NAMALWA (cell line): ENCODE measurements around the gene MANEAL.

Experiments used
- DNase-seq: peaks from one replicate; pipeline ENCODE4 v3.0.0-alpha.2; 2015; ENCODE audit warnings: low spot score

The MANEAL gene

GRCh38 chr1:37792943-37793686 lies 532 bp upstream of the MANEAL start:
- DNase-seq, result no peak

DNA sequence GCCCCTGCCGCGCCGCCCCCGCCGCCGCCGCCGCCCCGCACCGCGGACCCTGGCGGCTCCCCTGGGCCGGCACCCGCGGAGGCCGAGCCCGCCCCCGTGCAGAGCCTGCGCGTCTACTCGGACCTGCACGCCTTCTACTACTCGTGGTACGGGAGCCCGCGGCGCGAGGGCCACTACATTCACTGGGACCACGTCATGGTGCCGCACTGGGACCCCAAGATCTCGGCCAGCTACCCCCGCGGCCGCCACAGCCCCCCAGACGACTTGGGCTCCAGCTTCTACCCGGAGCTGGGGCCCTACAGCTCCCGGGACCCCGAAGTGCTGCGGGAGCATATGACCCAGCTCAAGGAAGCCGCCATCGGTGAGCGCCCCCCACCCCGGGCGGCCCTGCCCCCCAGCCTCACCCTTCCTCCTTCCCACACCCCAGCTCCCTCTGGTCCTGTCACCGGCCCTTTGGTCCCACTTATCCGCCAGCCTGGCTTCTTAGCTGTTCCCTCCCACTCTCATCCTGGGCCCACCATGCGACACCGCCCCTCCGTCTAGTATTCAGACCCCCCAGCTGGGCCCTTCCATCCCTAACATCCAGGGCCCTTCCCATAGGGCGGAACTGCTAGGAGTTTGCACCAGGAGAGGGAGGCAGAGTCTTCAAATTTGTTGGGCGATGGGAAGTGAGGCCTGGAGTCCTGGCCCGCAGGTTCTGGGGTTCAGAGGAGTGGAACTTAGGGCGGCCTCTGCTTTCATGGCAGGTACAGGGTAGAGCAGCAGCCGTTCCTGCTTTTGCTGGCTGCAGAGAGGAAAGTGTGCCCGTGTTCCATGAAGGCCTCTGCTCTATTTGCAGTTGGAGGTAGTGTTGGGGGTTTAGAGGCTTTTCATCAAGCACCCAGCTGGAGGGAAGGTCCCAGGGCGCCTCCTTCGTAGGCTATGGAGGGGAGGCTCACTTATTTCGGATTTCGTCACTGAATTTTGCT lies 1.0 kb downstream of the MANEAL start:
- DNase-seq, result no peak

GRCh38 chr1:37795340-37796125 lies 1.9 kb downstream of the MANEAL start:
- no peak for DNase-seq

DNA sequence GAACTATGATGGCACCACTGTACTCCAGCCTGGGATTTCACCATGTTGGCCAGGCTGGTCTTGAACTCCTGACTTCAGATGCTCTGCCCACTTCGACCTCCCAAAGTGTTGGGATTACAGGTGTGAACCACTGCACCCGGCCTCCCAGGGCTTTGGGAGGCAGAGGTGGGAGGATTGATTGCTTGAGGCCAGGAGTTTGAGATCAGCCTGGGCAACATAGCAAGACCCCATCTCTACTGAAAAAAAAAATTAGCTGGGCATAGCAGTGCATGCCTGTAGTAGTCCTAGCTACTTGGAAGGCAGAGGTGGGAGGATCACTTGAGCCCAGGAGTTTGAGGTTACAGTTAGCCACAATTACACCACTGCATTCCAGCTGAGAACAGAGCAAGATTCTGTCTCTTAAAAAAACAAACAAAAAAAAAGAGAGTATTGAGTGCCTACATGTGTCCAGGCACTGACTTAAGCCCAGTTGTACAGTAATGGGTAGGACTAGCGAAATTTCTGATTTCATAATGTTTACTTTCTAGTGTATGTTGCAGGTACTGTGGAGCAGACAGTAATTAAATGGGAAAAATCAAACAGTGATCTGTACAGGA lies 4.2 kb downstream of the MANEAL start:
- DNase-seq, result no peak

- DNase-seq, result no peak
Measured at GRCh38 chr1:37802439-37802838, 8.8 kb downstream of the MANEAL start.

DNA sequence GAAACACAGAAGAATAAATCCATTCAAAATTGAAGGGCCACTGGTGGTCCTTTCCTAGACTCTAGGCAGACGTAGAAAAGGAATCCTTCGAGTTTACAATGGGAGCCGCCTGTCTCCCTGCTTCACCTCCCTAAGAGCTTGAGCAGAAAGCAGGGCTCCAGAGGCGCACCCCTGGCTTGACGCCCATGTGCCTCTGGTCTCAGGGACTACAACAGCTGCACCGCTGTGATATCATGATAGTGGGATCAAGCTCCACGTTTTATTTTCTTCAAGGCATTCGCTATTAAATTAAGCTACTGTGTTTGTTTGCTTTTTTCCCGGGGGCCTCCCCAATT lies 13.5 kb downstream of the MANEAL start:
- DNase-seq, result no peak

- DNase-seq, result peak; percentile 94
Measured at GRCh38 chr1:37807555-37808368, 14.1 kb downstream of the MANEAL start, which contains the start of the genes C1orf122 and YRDC. TSS of gene C1orf122 (plus strand) at chr1:37807790. CDS start at chr1:37808405, 615 bp downstream. TSS of gene YRDC (minus strand) at chr1:37808208. CDS start at chr1:37808180, 28 bp downstream.

DNA sequence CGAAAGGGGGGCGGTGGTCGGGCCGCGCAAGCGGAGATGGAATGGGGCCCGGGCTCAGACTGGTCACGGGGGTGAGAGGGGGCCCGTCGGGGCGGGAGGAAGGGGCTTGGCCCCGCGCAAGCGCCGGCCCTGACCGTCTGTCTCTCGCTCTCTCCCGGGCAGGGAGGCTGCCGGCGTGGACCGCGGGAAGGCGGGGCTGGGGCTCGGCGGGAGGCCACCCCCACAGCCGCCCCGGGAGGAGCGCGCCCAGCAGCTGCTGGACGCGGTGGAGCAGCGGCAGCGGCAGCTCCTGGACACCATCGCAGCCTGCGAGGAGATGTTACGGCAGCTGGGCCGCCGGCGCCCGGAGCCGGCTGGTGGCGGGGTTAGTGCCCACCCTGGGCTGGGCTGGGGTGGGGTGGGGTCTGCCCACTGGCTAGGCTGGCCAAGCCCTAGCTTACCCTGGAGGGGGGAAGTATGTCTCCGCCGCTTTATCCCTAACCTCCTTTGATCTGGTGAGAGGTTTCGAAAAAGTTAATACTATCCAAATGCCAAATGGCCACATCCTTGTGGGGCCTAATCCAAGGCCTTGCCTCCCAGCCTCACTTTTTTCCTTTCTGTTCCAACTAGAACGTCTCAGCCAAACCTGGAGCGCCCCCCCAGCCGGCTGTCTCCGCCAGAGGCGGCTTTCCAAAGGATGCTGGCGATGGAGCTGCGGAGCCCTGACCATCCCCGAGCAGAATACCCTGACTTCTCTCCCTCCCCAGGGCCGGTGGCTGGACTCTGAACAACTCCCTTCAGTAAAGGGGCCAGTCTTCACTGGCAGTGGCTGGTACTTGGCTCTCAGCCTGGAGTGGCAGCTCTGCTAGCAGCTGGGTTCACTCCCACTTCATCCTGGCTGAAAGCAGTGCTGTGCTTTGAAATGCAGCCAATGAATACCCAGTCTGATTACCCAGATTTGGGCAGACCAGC lies 15.0 kb downstream of the MANEAL start:
- DNase-seq, result peak; percentile 51

DNA sequence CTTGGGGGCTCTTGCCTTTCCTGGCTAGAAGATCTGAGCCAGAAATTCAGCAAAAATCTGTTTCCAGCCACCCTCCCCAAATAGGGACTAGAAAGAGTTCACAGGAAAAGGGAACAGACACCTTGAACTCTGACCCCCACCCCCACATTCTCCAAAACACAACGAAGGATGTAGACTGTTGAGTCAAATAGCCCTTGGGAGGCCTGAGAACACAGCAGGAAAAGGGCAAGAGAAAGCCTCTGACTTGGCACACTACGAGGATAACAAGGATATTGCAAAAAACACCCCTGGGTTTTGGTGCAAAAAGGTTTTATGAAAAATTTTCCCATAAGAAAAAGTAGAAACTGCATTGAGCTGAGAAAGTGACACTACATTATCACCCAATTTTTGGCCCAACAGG lies 16.3 kb downstream of the MANEAL start:
- no peak for DNase-seq

DNA sequence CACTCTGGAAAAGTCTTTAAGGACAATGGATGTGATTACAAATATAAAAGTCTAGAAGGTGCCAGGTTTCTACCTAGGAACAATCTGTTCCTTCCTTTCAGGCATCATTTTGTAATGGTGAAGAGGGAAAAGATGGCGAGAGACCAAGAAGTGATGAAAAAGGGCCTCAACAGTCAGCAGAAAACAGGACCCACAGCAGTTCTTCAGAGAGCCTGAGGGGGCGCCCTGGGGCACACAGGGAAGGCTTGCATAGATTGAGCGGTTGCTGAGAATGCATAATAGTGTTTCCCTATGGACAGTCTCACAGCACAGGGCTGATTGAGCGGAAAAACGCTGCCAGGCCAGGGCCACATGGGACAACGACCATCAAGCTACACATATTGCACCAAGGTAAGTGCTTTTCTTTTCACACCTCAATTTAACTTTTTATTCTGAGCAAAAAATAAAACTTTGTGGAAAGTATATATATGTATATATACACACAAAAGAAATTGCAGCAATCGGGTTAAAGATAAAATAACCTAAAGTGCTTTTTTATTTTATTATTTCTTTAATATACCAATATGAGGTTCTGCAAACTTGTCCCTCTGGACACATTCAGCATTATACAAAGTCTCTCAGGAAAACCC lies 17.5 kb downstream of the MANEAL start:
- DNase-seq, result peak; percentile 89

DNA sequence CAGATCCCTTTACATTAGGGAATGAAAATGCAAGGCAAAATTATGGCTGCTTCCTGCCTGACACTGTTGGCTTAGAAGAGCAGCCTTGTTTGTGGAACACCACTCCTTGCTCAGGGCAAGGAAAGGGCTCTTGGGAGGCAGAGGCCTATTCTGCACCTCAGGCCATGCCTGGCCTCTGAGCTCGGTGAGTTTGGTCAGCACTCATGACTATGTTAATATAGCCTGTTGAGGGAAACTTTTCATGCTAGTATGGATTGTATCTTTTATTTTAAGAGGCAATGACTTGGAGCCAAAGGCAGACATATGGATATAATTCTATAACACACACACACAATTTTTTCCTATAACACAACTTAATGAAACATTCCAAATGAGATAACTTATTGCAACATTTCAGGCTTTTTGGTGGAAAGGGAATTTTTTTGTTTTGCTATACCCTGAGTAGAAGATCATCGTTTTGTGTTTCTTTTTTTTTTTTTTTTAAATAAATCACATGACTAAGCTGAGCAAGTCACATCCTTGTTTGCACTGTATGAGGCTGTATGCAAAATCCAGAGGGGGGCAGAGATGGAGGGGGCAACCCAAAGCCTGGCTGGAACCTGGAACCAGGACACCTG lies 20.0 kb downstream of the MANEAL start:
- DNase-seq, result no peak

DNA sequence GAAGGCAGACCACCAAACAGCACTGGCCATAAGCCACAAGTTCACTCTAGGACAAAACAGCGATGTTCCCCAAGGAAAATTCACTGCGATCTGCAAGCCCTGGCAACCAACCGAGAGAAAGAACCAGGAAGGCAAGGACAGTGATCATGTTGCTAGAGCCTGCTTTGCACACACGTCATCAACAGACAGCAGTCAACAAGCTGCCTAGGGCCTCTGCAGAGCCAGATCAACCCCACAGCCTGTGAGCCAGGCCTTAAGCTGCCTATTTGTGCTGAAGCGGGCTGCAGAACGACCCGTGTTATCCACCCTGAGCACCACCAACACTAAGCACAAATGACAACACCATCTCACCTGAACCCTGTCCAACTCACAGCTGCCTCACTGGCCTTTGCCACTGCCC lies 20.6 kb downstream of the MANEAL start:
- no peak for DNase-seq

- no peak for DNase-seq
Measured at GRCh38 chr1:37817481-37817880, 23.8 kb downstream of the MANEAL start.

- DNase-seq, result no peak
Measured at GRCh38 chr1:37821481-37821880, 27.8 kb downstream of the MANEAL start.

- no peak for DNase-seq
Measured at GRCh38 chr1:37822906-37823815, 29.5 kb downstream of the MANEAL start.

DNA sequence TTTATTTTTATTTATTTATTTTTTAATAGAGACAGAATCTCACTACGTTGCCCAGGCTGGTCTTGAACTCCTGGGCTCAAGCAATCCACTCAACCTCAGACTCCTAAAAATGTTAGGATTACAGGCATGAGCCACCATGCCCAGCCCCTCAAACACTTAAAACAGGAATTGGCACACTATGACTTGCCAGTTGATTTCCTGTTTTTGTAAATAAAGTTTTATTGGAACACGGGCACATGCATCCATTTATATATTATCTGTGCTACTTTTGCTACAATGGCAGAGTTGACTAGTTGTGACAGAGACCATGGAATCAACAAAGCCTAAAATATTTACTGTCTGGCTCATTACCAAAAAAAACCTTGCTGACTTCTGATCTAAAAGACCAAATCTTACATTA lies 30.4 kb downstream of the MANEAL start:
- DNase-seq, result no peak

- DNase-seq, result no peak
Measured at GRCh38 chr1:37825506-37825905, 31.9 kb downstream of the MANEAL start.
